ENCODE data around the gene CCDC78. TPM values are rescaled to one million over a fixed set of nuclear protein-coding genes. Genes with fewer than 3 reads are reported as not detected.

CCDC78 gene
- total and polyA plus RNA-seq, 2 of the 4 experiments (the other 2 are of a cell fraction): 0.54 to 4.6 TPM

DNA sequence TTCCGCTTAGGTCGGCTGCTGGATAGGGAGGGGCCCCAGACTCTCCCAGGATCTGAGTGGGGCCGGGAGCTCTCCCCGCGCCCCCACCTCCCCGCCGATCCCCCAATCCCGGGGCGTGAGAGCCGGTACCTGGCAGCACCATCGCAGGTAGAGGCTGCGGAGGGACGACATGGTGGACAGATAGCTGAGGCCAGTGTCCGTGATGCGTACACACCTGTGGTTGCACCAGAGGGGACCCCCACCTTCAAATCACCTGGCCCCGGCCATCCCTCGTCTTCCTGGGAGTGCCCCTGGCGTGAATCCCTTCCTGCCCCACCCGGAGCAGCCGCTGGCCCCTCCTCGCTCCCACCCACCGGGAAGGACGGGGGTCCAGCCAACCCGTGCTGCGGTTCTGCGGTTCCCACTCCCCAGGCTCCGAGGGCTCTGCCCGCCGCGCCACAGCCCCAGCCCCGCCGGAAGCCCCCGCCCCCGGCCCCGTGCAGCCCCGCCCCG lies 31.3 kb downstream of the CCDC78 start:
- no peak overlapping the region for H3K56ac ChIP-seq (ENCODE audit: extremely low read depth, insufficient read depth, low read length)
- ChIA-PET CTCF (no interaction called here), POLR2A (ENCODE audit: unreplicated experiment) (no interaction called here)
- H3K4me1 ChIP-seq (ENCODE audit: control insufficient read depth, insufficient read depth, low read length): peaks cover 3% of the 10 kb centered on the region; the same call in 1 of the 2 replicates
- peaks cover 4% of the 10 kb centered on the region; the same call in 1 of the 2 replicates for H3K9me1 ChIP-seq (ENCODE audit: insufficient read depth, low read length)
- ATAC-seq (ENCODE audit: low read depth) (no peak), DNase-seq (no peak)
- no peak overlapping the region for H4K91ac ChIP-seq (ENCODE audit: insufficient read depth, low read depth, low read length)
- H3K4me2 ChIP-seq (ENCODE audit: low read depth, low read length): no peak overlapping the region
- no peak overlapping the region for H2AK5ac ChIP-seq (ENCODE audit: low read depth, low read length)
- no peak overlapping the region for H3K4ac ChIP-seq (ENCODE audit: low read depth, low read length)
- no peaks in the 10 kb centered on the region for H3K36me3 ChIP-seq (ENCODE audit: control insufficient read depth, insufficient read depth, low read length)
- H2BK120ac ChIP-seq (ENCODE audit: low read depth, low read length): no peak overlapping the region
- no TSS peak for BruUV-seq (replicated peaks)
- no peak overlapping the region for H2BK5ac ChIP-seq (ENCODE audit: low read depth, low read length, poor library complexity, severe bottlenecking)
- in situ Hi-C loops (cut with MboI; ENCODE audit: low sequenced_read_pairs): no loop called here
- no peak overlapping the region for H3K14ac ChIP-seq (replicated peaks; ENCODE audit: low read depth, low read length)
- H3K18ac ChIP-seq (ENCODE audit: low read depth, low read length): no peak overlapping the region
- H3K9me3 ChIP-seq (ENCODE audit: control insufficient read depth, insufficient read depth, low read length): no peaks in the 10 kb centered on the region; the same call in 1 of the 2 replicates
- no peak overlapping the region for H4K8ac ChIP-seq (ENCODE audit: low read depth in 2 of 2, low read length in 2 of 2)
- intact Hi-C loops (cut with micrococcal nuclease): no loop called here
- no peak overlapping the region for H3K23ac ChIP-seq (ENCODE audit: low read depth, low read length)
- dilution Hi-C loops (cut with HindIII; ENCODE audit: low sequenced_read_pairs, unreplicated experiment): no loop called here
- TF ChIP-seq, protein P1, sequence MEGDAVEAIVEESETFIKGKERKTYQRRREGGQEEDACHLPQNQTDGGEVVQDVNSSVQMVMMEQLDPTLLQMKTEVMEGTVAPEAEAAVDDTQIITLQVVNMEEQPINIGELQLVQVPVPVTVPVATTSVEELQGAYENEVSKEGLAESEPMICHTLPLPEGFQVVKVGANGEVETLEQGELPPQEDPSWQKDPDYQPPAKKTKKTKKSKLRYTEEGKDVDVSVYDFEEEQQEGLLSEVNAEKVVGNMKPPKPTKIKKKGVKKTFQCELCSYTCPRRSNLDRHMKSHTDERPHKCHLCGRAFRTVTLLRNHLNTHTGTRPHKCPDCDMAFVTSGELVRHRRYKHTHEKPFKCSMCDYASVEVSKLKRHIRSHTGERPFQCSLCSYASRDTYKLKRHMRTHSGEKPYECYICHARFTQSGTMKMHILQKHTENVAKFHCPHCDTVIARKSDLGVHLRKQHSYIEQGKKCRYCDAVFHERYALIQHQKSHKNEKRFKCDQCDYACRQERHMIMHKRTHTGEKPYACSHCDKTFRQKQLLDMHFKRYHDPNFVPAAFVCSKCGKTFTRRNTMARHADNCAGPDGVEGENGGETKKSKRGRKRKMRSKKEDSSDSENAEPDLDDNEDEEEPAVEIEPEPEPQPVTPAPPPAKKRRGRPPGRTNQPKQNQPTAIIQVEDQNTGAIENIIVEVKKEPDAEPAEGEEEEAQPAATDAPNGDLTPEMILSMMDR (conservative IDR thresholded peaks at IDR 0.05; ENCODE audit: low read depth, low read length): no peak
- TF ChIP-seq, protein P2, sequence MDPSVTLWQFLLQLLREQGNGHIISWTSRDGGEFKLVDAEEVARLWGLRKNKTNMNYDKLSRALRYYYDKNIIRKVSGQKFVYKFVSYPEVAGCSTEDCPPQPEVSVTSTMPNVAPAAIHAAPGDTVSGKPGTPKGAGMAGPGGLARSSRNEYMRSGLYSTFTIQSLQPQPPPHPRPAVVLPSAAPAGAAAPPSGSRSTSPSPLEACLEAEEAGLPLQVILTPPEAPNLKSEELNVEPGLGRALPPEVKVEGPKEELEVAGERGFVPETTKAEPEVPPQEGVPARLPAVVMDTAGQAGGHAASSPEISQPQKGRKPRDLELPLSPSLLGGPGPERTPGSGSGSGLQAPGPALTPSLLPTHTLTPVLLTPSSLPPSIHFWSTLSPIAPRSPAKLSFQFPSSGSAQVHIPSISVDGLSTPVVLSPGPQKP (IDR thresholded peaks at IDR 0.05; ENCODE audit: borderline replicate concordance, low read depth, low read length): no peak
- no peak for TF ChIP-seq RCOR1 (IDR thresholded peaks at IDR 0.05; ENCODE audit: insufficient replicate concordance, low read length)
- TF ChIP-seq BHLHE40 (IDR thresholded peaks at IDR 0.05; ENCODE audit: low read depth, low read length): no peak
- no peak for TF ChIP-seq RFX5 (IDR thresholded peaks at IDR 0.05; ENCODE audit: low read depth, low read length)
- no peak for TF ChIP-seq CHD1 (IDR thresholded peaks at IDR 0.05; ENCODE audit: low read depth, low read length)
- no peak for TF ChIP-seq RAD21 (IDR thresholded peaks at IDR 0.05; ENCODE audit: low read length)
- no peak for TF ChIP-seq MAZ (IDR thresholded peaks at IDR 0.05; ENCODE audit: borderline replicate concordance, low read depth, low read length)
- TF ChIP-seq, protein P3, sequence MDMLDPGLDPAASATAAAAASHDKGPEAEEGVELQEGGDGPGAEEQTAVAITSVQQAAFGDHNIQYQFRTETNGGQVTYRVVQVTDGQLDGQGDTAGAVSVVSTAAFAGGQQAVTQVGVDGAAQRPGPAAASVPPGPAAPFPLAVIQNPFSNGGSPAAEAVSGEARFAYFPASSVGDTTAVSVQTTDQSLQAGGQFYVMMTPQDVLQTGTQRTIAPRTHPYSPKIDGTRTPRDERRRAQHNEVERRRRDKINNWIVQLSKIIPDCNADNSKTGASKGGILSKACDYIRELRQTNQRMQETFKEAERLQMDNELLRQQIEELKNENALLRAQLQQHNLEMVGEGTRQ (IDR thresholded peaks at IDR 0.05; ENCODE audit: low read depth, low read length): no peak
- no peak for TF ChIP-seq POLR2A (IDR thresholded peaks at IDR 0.05; ENCODE audit: low read depth, low read length)
- TF ChIP-seq SMC3 (IDR thresholded peaks at IDR 0.05; ENCODE audit: low read depth, low read length): no peak
- TF ChIP-seq NFE2L2 (IDR thresholded peaks at IDR 0.05; ENCODE audit: low read depth, low read length): no peak
- no peak for TF ChIP-seq MAFK (IDR thresholded peaks at IDR 0.05; ENCODE audit: low read depth, low read length)
- no peak for TF ChIP-seq CEBPB (IDR thresholded peaks at IDR 0.05; ENCODE audit: low read depth, low read length)
- TF ChIP-seq MXI1 (IDR thresholded peaks at IDR 0.05; ENCODE audit: borderline replicate concordance, low read depth, low read length): no peak
- no peak for TF ChIP-seq FOS (IDR thresholded peaks at IDR 0.05; ENCODE audit: low read depth, low read length)
- H3K79me1 ChIP-seq (ENCODE audit: low read depth in 1 of 2, low read length in 2 of 2): peaks cover 0 to under 1% of the 10 kb centered on the region in 2 experiments; a peak in 2 of 4 replicates
- no CpG with 5 or more reads among the region's 37 CpGs for WGBS, 2 experiments (ENCODE audit: extremely low coverage in 2 of 2, insufficient read length in 1 of 2)
- peaks cover 4% of the 10 kb centered on the region; the same call in 1 of the 2 replicates for H4K20me1 ChIP-seq (ENCODE audit: insufficient read depth, low read length)
- H2AFZ ChIP-seq (replicated peaks; ENCODE audit: low read length, poor library complexity): no peak overlapping the region
- no peak overlapping the region for H4K5ac ChIP-seq (ENCODE audit: low read depth, low read length)
- no peak overlapping the region for H3K9ac ChIP-seq (ENCODE audit: low read depth, low read length)
- no peak overlapping the region for H3K27ac ChIP-seq (ENCODE audit: insufficient read depth, low read length)
- no peak overlapping the region for H2AK9ac ChIP-seq (replicated peaks; ENCODE audit: low read depth, low read length, poor library complexity)
- H3K4me3 ChIP-seq (ENCODE audit: insufficient read depth, low read depth, low read length): no peak overlapping the region
- H2BK15ac ChIP-seq (ENCODE audit: low read depth, low read length): no peak overlapping the region
- peaks cover 56% of the 10 kb centered on the region for H3K27me3 ChIP-seq (ENCODE audit: control insufficient read depth, insufficient read depth, low read length)
- H2BK20ac ChIP-seq (ENCODE audit: low read depth, low read length): no peak overlapping the region

Data from IMR-90 (cell line).